HepG2 (cell line): ENCODE results near the gene GMEB2. TPM values are rescaled to one million over a fixed set of nuclear protein-coding genes. Genes with fewer than 3 reads are reported as not detected.

Experiments
- BRCA1 ChIP-seq: sonication (generic); formaldehyde crosslinking; IDR thresholded peaks from 2 replicates; pipeline ENCODE4 v1.4.0; 2020; ENCODE audit warnings: missing genetic modification reagents
- DNMT3B ChIP-seq: conservative IDR thresholded peaks from 2 replicates; pipeline ENCODE4 v1.6.1; 2016; ENCODE audit warnings: missing biosample characterization, control low read depth
- EED ChIP-seq: sonication (generic); formaldehyde crosslinking; IDR thresholded peaks from 2 replicates; pipeline ENCODE4 v1.5.0; 2020; ENCODE audit warnings: mild to moderate bottlenecking, missing genetic modification reagents
- FOXJ3 ChIP-seq: sonication (generic); formaldehyde crosslinking; IDR thresholded peaks from 2 replicates; pipeline ENCODE4 v1.4.0; 2020; ENCODE audit warnings: missing genetic modification reagents, mild to moderate bottlenecking, borderline replicate concordance
- HNRNPLL ChIP-seq: fragments of 200-400 bp; formaldehyde crosslinking; IDR thresholded peaks from 2 replicates; pipeline ENCODE4 v1.6.1; 2017; ENCODE audit warnings: mild to moderate bottlenecking, low read depth, low read length; ENCODE audit not compliant: poor library complexity, severe bottlenecking
- HOXA3 ChIP-seq: sonication (generic); formaldehyde crosslinking; IDR thresholded peaks from 2 replicates; pipeline ENCODE4 v1.5.0; 2020; ENCODE audit warnings: missing genetic modification reagents
- JARID2 ChIP-seq: sonication (generic); formaldehyde crosslinking; IDR thresholded peaks from 2 replicates; pipeline ENCODE4 v1.8.1; 2023; ENCODE audit warnings: missing genetic modification reagents, inconsistent platforms; ENCODE audit not compliant: insufficient replicate concordance
- MAZ ChIP-seq, 2 experiments: sonication (generic) in 1 of 2; formaldehyde crosslinking in 1 of 2; IDR thresholded peaks; 2 replicates each; pipeline versions ENCODE4 v1.5.0 to v1.6.1; 2012 to 2020; ENCODE audit warnings: low read depth in 2 of 2, mild to moderate bottlenecking in 2 of 2, borderline replicate concordance in 1 of 2, improper control_type of control experiment in 1 of 2, low read length in 1 of 2, missing genetic modification reagents in 1 of 2, moderate library complexity in 1 of 2
- MED1 ChIP-seq: sonication (generic); formaldehyde crosslinking; IDR thresholded peaks from 2 replicates; pipeline ENCODE4 v1.4.0; 2020; ENCODE audit warnings: missing genetic modification reagents
- MIER3 ChIP-seq: IDR thresholded peaks from 2 replicates; pipeline ENCODE4 v1.6.1; 2016; ENCODE audit warnings: missing compliant biosample characterization, borderline replicate concordance
- NBN ChIP-seq: fragments of 450-650 bp; conservative IDR thresholded peaks from 2 replicates; pipeline ENCODE4 v1.6.1; 2017
- NONO ChIP-seq, 2 experiments: fragments of 450-650 bp in 1 of 2; sonication (generic) in 1 of 2; formaldehyde crosslinking in 1 of 2; IDR thresholded peaks in 1 of 2; conservative IDR thresholded peaks in 1 of 2; 2 replicates each; pipeline versions ENCODE4 v1.6.1 to v1.8.0; 2017 to 2022; ENCODE audit warnings: mild to moderate bottlenecking in 1 of 2, missing genetic modification reagents in 1 of 2, moderate library complexity in 1 of 2
- REPIN1 ChIP-seq: sonication (generic); formaldehyde crosslinking; IDR thresholded peaks from 2 replicates; pipeline ENCODE4 v1.8.0; 2022; ENCODE audit warnings: missing genetic modification reagents, low read depth, mild to moderate bottlenecking, borderline replicate concordance
- RFX3 ChIP-seq: IDR thresholded peaks from 2 replicates; pipeline ENCODE4 v1.6.1; 2016; ENCODE audit warnings: missing biosample characterization, missing genetic modification reagents
- SMARCC2 ChIP-seq: fragments of 450-650 bp; IDR thresholded peaks from 2 replicates; pipeline ENCODE4 v1.6.1; 2017; ENCODE audit warnings: antibody characterized with exemption, mild to moderate bottlenecking
- ZBTB7A ChIP-seq: sonication (generic); formaldehyde crosslinking; IDR thresholded peaks from 2 replicates; pipeline ENCODE4 v1.8.0; 2022; ENCODE audit warnings: mild to moderate bottlenecking, missing genetic modification reagents
- ZFP36L1 ChIP-seq: sonication (generic); formaldehyde crosslinking; IDR thresholded peaks from 2 replicates; pipeline ENCODE4 v1.8.0; 2022; ENCODE audit warnings: mild to moderate bottlenecking, missing genetic modification reagents, moderate library complexity
- ZIK1 ChIP-seq: sonication (generic); formaldehyde crosslinking; IDR thresholded peaks from 2 replicates; pipeline ENCODE4 v1.5.0; 2020; ENCODE audit warnings: mild to moderate bottlenecking, low read depth, missing genetic modification reagents, borderline replicate concordance
- ZNF17 ChIP-seq: sonication (generic); formaldehyde crosslinking; IDR thresholded peaks from 2 replicates; pipeline ENCODE4 v1.5.0; 2020; ENCODE audit warnings: mild to moderate bottlenecking, missing genetic modification reagents
- polyA plus RNA-seq, 8 experiments: library from polyadenylated mRNA; depleted of rRNA in 3 of 8; stranded (reverse) in 7 of 8; unstranded in 1 of 8; fragments of >200 nt; fragmentation: Illumina TruSeq in 4 of 8; extraction: Trizol in 4 of 8; gene quantifications; 2 replicates each; pipeline versions ENCODE4 v1.2.1 to v1.2.3, GENCODE V29; 2011 to 2016; ENCODE audit warnings: low read depth in 4 of 8, missing spikeins in 1 of 8, mixed read lengths in 1 of 8; ENCODE audit not compliant: insufficient read depth in 1 of 8
- total RNA-seq, 5 experiments: library from RNA; depleted of rRNA; stranded (reverse); fragments of >200 nt; fragmentation: Illumina TruSeq; extraction: Trizol; gene quantifications; 2 replicates each; pipeline ENCODE4 v1.2.3, GENCODE V29; 2016; ENCODE audit warnings: low read depth in 1 of 5
- TF ChIP-seq, protein P1 (sequence below): sonication (generic); formaldehyde crosslinking; IDR thresholded peaks from 2 replicates; pipeline ENCODE4 v1.9.0; 2021; ENCODE audit warnings: mild to moderate bottlenecking, missing genetic modification reagents
- TF ChIP-seq, protein P2 (sequence below): sonication (generic); formaldehyde crosslinking; conservative IDR thresholded peaks from 2 replicates; pipeline ENCODE4 v1.8.0; 2022; ENCODE audit warnings: mild to moderate bottlenecking, moderate library complexity, missing genetic modification reagents

The GMEB2 gene
- total and polyA plus RNA-seq, 2 of the 13 experiments (the other 11 are each of a cell fraction or from before 2014, with no cell fraction given) = 10.6 to 12.4 TPM

GRCh38 chr20:63653974-63654668 lies 27.2 kb upstream of the GMEB2 start (continued):
- TF ChIP-seq, protein P1, sequence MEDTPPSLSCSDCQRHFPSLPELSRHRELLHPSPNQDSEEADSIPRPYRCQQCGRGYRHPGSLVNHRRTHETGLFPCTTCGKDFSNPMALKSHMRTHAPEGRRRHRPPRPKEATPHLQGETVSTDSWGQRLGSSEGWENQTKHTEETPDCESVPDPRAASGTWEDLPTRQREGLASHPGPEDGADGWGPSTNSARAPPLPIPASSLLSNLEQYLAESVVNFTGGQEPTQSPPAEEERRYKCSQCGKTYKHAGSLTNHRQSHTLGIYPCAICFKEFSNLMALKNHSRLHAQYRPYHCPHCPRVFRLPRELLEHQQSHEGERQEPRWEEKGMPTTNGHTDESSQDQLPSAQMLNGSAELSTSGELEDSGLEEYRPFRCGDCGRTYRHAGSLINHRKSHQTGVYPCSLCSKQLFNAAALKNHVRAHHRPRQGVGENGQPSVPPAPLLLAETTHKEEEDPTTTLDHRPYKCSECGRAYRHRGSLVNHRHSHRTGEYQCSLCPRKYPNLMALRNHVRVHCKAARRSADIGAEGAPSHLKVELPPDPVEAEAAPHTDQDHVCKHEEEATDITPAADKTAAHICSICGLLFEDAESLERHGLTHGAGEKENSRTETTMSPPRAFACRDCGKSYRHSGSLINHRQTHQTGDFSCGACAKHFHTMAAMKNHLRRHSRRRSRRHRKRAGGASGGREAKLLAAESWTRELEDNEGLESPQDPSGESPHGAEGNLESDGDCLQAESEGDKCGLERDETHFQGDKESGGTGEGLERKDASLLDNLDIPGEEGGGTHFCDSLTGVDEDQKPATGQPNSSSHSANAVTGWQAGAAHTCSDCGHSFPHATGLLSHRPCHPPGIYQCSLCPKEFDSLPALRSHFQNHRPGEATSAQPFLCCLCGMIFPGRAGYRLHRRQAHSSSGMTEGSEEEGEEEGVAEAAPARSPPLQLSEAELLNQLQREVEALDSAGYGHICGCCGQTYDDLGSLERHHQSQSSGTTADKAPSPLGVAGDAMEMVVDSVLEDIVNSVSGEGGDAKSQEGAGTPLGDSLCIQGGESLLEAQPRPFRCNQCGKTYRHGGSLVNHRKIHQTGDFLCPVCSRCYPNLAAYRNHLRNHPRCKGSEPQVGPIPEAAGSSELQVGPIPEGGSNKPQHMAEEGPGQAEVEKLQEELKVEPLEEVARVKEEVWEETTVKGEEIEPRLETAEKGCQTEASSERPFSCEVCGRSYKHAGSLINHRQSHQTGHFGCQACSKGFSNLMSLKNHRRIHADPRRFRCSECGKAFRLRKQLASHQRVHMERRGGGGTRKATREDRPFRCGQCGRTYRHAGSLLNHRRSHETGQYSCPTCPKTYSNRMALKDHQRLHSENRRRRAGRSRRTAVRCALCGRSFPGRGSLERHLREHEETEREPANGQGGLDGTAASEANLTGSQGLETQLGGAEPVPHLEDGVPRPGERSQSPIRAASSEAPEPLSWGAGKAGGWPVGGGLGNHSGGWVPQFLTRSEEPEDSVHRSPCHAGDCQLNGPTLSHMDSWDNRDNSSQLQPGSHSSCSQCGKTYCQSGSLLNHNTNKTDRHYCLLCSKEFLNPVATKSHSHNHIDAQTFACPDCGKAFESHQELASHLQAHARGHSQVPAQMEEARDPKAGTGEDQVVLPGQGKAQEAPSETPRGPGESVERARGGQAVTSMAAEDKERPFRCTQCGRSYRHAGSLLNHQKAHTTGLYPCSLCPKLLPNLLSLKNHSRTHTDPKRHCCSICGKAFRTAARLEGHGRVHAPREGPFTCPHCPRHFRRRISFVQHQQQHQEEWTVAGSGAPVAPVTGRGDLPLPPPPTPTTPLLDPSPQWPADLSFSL (CRISPR knock-in tag) = no peak
- TF ChIP-seq JARID2 (no peak), DNMT3B (no peak), MIER3 (CRISPR knock-in tag) (no peak), RFX3 (CRISPR knock-in tag) (no peak), REPIN1 (CRISPR knock-in tag) (no peak), ZFP36L1 (CRISPR knock-in tag) (no peak), MED1 (CRISPR knock-in tag) (no peak), HNRNPLL (no peak), MAZ (IDR thresholded peaks at IDR 0.05; ENCODE audit: borderline replicate concordance, low read depth, low read length) (no peak), MAZ (CRISPR knock-in tag; IDR thresholded peaks at IDR 0.05; ENCODE audit: low read depth) (peak; percentile 4; the same call in 1 of the 2 replicates), HOXA3 (CRISPR knock-in tag) (0 out of 2 replicates have a peak, but pooled peaks have one; percentile 3), ZBTB7A (no peak), ZNF17 (CRISPR knock-in tag) (no peak), NONO (IDR thresholded peaks at IDR 0.05) (no peak), NONO (CRISPR knock-in tag; conservative IDR thresholded peaks at IDR 0.05) (0 out of 2 replicates have a peak, but pooled peaks have one; percentile 1), ZIK1 (CRISPR knock-in tag) (no peak), BRCA1 (CRISPR knock-in tag) (no peak), SMARCC2 (no peak), NBN (no peak), EED (CRISPR knock-in tag) (0 out of 2 replicates have a peak, but pooled peaks have one; percentile 49), FOXJ3 (no peak)
- TF ChIP-seq, protein P2, sequence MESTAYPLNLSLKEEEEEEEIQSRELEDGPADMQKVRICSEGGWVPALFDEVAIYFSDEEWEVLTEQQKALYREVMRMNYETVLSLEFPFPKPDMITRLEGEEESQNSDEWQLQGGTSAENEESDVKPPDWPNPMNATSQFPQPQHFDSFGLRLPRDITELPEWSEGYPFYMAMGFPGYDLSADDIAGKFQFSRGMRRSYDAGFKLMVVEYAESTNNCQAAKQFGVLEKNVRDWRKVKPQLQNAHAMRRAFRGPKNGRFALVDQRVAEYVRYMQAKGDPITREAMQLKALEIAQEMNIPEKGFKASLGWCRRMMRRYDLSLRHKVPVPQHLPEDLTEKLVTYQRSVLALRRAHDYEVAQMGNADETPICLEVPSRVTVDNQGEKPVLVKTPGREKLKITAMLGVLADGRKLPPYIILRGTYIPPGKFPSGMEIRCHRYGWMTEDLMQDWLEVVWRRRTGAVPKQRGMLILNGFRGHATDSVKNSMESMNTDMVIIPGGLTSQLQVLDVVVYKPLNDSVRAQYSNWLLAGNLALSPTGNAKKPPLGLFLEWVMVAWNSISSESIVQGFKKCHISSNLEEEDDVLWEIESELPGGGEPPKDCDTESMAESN (CRISPR knock-in tag) = no peak
